Hypothalamus (tissue), 51 donors: ENCODE measurements around the gene LRTM2.

Experiments used
- DNase-seq, 51 donors: peaks; one replicate each; lab custom pipeline; 2025; lab: John Stamatoyannopoulos, UW

Gene LRTM2

GRCh38 chr12:1820191-1820895, at the start of gene LRTM2:
Gene LRTM2, plus strand, starts transcription at chr12:1820565. Its CDS starts 7,584 bp downstream, at chr12:1828149.
- DNase-seq = peak in 10 of 51 donors; percentile 9 to 55 (median 31)

- DNase-seq = peak in 10 of 51 donors; percentile 17 to 59 (median 32)
Measured at GRCh38 chr12:1773937-1774655, 46.3 kb upstream of the LRTM2 start.

- DNase-seq = no peak
Measured at GRCh38 chr12:1776170-1776921, 44.0 kb upstream of the LRTM2 start.

- no peak for DNase-seq
Measured at GRCh38 chr12:1777798-1778197, 42.6 kb upstream of the LRTM2 start.

- no peak for DNase-seq
Measured at GRCh38 chr12:1778911-1779310, 41.5 kb upstream of the LRTM2 start.

- peak in 3 of 51 donors; percentile 51 to 66 (median 62) for DNase-seq
Measured at GRCh38 chr12:1779783-1780182, 40.6 kb upstream of the LRTM2 start.

GRCh38 chr12:1781772-1782171, 38.6 kb upstream of the LRTM2 start:
- no peak for DNase-seq

- DNase-seq = no peak
Measured at GRCh38 chr12:1782215-1782614, 38.1 kb upstream of the LRTM2 start.

- DNase-seq = no peak
Measured at GRCh38 chr12:1787714-1788113, 32.7 kb upstream of the LRTM2 start.

GRCh38 chr12:1790444-1790843, 29.9 kb upstream of the LRTM2 start:
- DNase-seq = peak in 1 of 51 donors; percentile 48

GRCh38 chr12:1791104-1791841, 29.1 kb upstream of the LRTM2 start:
- peak in 26 of 51 donors; percentile 12 to 78 (median 50) for DNase-seq

GRCh38 chr12:1792406-1792805, 28.0 kb upstream of the LRTM2 start:
- no peak for DNase-seq

GRCh38 chr12:1793426-1794210, 26.7 kb upstream of the LRTM2 start:
- no peak for DNase-seq

- no peak for DNase-seq
Measured at GRCh38 chr12:1794440-1795090, 25.8 kb upstream of the LRTM2 start.

- no peak for DNase-seq
Measured at GRCh38 chr12:1795221-1795784, 25.1 kb upstream of the LRTM2 start.

GRCh38 chr12:1795785-1796514, 24.4 kb upstream of the LRTM2 start:
- peak; percentile 31 to 93 (median 81) for DNase-seq

GRCh38 chr12:1796515-1797010, 23.8 kb upstream of the LRTM2 start:
- DNase-seq = peak in 1 of 51 donors; percentile 46
